NB4 (cell line): ENCODE data around the gene NRP2.

Experiments used
- DNase-seq: peaks from one replicate; pipeline ENCODE4 v3.0.0; 2010; ENCODE audit warnings: low read depth
- H3K4me3 ChIP-seq: one replicate; pipeline ENCODE4 v1.5.1; 2011; ENCODE audit warnings: mild to moderate bottlenecking, low read depth, low read length, moderate library complexity
- MYC ChIP-seq: IDR thresholded peaks from 2 replicates; pipeline ENCODE4 v1.6.1; 2011; ENCODE audit warnings: low read depth, low read length
- POLR2A ChIP-seq: IDR thresholded peaks from 2 replicates; pipeline ENCODE4 v1.6.1; 2011; ENCODE audit warnings: mild to moderate bottlenecking; ENCODE audit not compliant: insufficient read length; ENCODE audit errors: extremely low read depth
- TF ChIP-seq, protein P1 (sequence below): IDR thresholded peaks from one replicate; pipeline ENCODE4 v1.5.1; 2012; ENCODE audit warnings: low read depth, low read length
- TF ChIP-seq, protein P2 (sequence below): IDR thresholded peaks from 2 replicates; pipeline ENCODE4 v1.6.1; 2011; ENCODE audit warnings: low read depth, low read length

Gene NRP2

DNA sequence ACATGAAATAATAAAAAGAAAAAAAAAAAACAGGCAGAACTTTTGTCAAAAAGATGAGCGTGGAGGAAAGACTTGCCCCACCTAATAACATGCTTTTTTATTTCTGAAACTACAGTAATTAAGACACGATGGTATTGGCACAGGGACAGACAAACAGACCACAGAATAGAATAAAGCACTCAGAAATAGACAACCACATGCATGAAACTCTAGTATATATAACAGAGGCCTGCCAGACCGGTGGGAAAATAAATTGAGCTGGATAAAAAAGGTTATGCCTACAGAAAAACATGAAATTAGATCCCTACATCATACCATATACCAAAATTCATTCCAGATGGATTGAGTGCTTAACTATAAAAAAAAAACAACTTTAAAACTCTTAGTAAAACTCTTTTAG, 163.1 kb downstream of the NRP2 start:
- DNase-seq: no peak
- TF ChIP-seq, protein P1, sequence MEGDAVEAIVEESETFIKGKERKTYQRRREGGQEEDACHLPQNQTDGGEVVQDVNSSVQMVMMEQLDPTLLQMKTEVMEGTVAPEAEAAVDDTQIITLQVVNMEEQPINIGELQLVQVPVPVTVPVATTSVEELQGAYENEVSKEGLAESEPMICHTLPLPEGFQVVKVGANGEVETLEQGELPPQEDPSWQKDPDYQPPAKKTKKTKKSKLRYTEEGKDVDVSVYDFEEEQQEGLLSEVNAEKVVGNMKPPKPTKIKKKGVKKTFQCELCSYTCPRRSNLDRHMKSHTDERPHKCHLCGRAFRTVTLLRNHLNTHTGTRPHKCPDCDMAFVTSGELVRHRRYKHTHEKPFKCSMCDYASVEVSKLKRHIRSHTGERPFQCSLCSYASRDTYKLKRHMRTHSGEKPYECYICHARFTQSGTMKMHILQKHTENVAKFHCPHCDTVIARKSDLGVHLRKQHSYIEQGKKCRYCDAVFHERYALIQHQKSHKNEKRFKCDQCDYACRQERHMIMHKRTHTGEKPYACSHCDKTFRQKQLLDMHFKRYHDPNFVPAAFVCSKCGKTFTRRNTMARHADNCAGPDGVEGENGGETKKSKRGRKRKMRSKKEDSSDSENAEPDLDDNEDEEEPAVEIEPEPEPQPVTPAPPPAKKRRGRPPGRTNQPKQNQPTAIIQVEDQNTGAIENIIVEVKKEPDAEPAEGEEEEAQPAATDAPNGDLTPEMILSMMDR: no peak
- no peak for TF ChIP-seq POLR2A
- TF ChIP-seq MYC: no peak
- TF ChIP-seq, protein P2, sequence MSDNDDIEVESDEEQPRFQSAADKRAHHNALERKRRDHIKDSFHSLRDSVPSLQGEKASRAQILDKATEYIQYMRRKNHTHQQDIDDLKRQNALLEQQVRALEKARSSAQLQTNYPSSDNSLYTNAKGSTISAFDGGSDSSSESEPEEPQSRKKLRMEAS: no peak

More for the DNA sequence above, 163.1 kb downstream of the NRP2 start:
- no peak overlapping the region for H3K4me3 ChIP-seq
